CD14-positive monocyte (primary cell): ENCODE results near the gene UEVLD. TPM values are rescaled to one million over a fixed set of nuclear protein-coding genes. Genes with fewer than 3 reads are reported as not detected.

Source experiments
- DNase-seq, 3 donors: peaks; one replicate each; pipeline ENCODE4 v3.0.0-alpha.2; 2011 to 2022
- H2AFZ ChIP-seq: 2 replicates; pipeline ENCODE4 v1.6.0; 2012; ENCODE audit warnings: mild to moderate bottlenecking, low read depth, low read length, inconsistent platforms; ENCODE audit not compliant: insufficient read depth, poor library complexity, severe bottlenecking
- H3K27ac ChIP-seq, 2 donors: 1 replicate in 1 of 2; 2 replicates in 1 of 2; pipeline ENCODE4 v1.5.1; 2012 to 2013; ENCODE audit warnings: low read length in 2 of 2, control low read depth in 1 of 2, inconsistent platforms in 1 of 2, low read depth in 1 of 2, mild to moderate bottlenecking in 1 of 2
- H3K27me3 ChIP-seq, 2 donors: one replicate each; pipeline versions ENCODE4 v1.6.0 to v1.6.1; 2011 to 2013; ENCODE audit warnings: low read length in 2 of 2; ENCODE audit not compliant: control insufficient read depth in 2 of 2, insufficient read depth in 2 of 2
- H3K36me3 ChIP-seq, 2 donors: replicated peaks in 1 of 2; 1 replicate in 1 of 2; 2 replicates in 1 of 2; pipeline versions ENCODE4 v1.5.1 to v1.6.1; 2012 to 2013; ENCODE audit warnings: low read length in 2 of 2, control low read depth in 1 of 2, inconsistent platforms in 1 of 2, mild to moderate bottlenecking in 1 of 2; ENCODE audit not compliant: insufficient read depth in 2 of 2, control insufficient read depth in 1 of 2
- H3K4me1 ChIP-seq, 2 donors: 1 replicate in 1 of 2; 2 replicates in 1 of 2; pipeline versions ENCODE4 v1.5.1 to v1.6.1; 2012 to 2013; ENCODE audit warnings: low read length in 2 of 2, control low read depth in 1 of 2, inconsistent platforms in 1 of 2, mild to moderate bottlenecking in 1 of 2, moderate library complexity in 1 of 2; ENCODE audit not compliant: insufficient read depth in 2 of 2, control insufficient read depth in 1 of 2
- H3K4me2 ChIP-seq: replicated peaks from 2 replicates; pipeline ENCODE3; 2012; ENCODE audit warnings: low read length, moderate library complexity, mild to moderate bottlenecking; ENCODE audit not compliant: poor library complexity, severe bottlenecking; ENCODE audit errors: extremely low read depth
- H3K4me3 ChIP-seq, 3 experiments: fragments of 200-600 bp in 1 of 3; sonication (generic) in 1 of 3; replicated peaks in 1 of 3; 1 replicate in 2 of 3; 2 replicates in 1 of 3; pipeline ENCODE4 v1.5.1; 2011 to 2013; ENCODE audit warnings: low read length in 3 of 3, mild to moderate bottlenecking in 3 of 3, control low read depth in 2 of 3, low read depth in 2 of 3, inconsistent platforms in 1 of 3, moderate library complexity in 1 of 3
- H3K79me2 ChIP-seq: 2 replicates; pipeline ENCODE4 v1.6.0; 2012; ENCODE audit warnings: mild to moderate bottlenecking, control low read depth, inconsistent platforms, low read length, moderate library complexity; ENCODE audit not compliant: insufficient read depth
- H3K9ac ChIP-seq: 2 replicates; pipeline ENCODE4 v1.6.0; 2017; ENCODE audit warnings: low read length, mild to moderate bottlenecking; ENCODE audit not compliant: insufficient read depth, poor library complexity, severe bottlenecking
- H3K9me3 ChIP-seq, 2 donors: replicated peaks in 1 of 2; 1 replicate in 1 of 2; 2 replicates in 1 of 2; pipeline versions ENCODE4 v1.5.1 to v1.6.1; 2012 to 2013; ENCODE audit warnings: low read length in 2 of 2, control low read depth in 1 of 2; ENCODE audit not compliant: control insufficient read depth in 1 of 2, insufficient read depth in 1 of 2
- H4K20me1 ChIP-seq: 2 replicates; pipeline ENCODE4 v1.6.0; 2012; ENCODE audit warnings: mild to moderate bottlenecking, low read length, control low read depth, moderate library complexity; ENCODE audit not compliant: insufficient read depth
- H3K27ac Mint-ChIP-seq, 7 donors: one replicate each; pipeline ENCODE4 v1.8.0; 2020; ENCODE audit warnings: mild to moderate bottlenecking in 7 of 7, mixed read lengths in 7 of 7, moderate library complexity in 6 of 7, inconsistent platforms in 2 of 7
- H3K27me3 Mint-ChIP-seq, 3 donors: one replicate each; pipeline ENCODE4 v1.8.0; 2021 to 2022; ENCODE audit warnings: low read depth in 3 of 3, mild to moderate bottlenecking in 3 of 3, mixed read lengths in 3 of 3, moderate library complexity in 3 of 3, inconsistent platforms in 1 of 3
- H3K36me3 Mint-ChIP-seq, 2 donors: one replicate each; pipeline ENCODE4 v1.8.0; 2020; ENCODE audit warnings: mixed read lengths in 2 of 2, inconsistent platforms in 1 of 2, mild to moderate bottlenecking in 1 of 2
- H3K4me1 Mint-ChIP-seq: one replicate; pipeline ENCODE4 v1.8.0; 2020; ENCODE audit warnings: mild to moderate bottlenecking, mixed read lengths
- H3K4me3 Mint-ChIP-seq, 2 donors: one replicate each; pipeline ENCODE4 v1.8.0; 2020; ENCODE audit warnings: mild to moderate bottlenecking in 2 of 2, mixed read lengths in 2 of 2, moderate library complexity in 1 of 2
- H3K9me3 Mint-ChIP-seq, 7 donors: one replicate each; pipeline ENCODE4 v1.8.0; 2020 to 2022; ENCODE audit warnings: mixed read lengths in 7 of 7, mild to moderate bottlenecking in 6 of 7, moderate library complexity in 6 of 7, inconsistent platforms in 2 of 7
- CTCF ChIP-seq: fragments of 200-600 bp; IDR thresholded peaks from one replicate; pipeline ENCODE4 v1.8.0; 2022; ENCODE audit warnings: antibody characterized with exemption, mild to moderate bottlenecking
- WGBS: methylation state at CpG from one replicate; pipeline ENCODE4 v1.1.5; 2013; ENCODE audit warnings: missing lambda C conversion rate; ENCODE audit not compliant: insufficient coverage; 5-methylcytosine and 5-hydroxymethylcytosine counted together
- intact Hi-C, 2 donors: fragments of 100-400 bp; cut with micrococcal nuclease; formaldehyde crosslinking; loops; one replicate each; pipeline versions ENCODE4 v1.15.0 to v1.15.1; 2023
- polyA plus RNA-seq, 3 donors: library from polyadenylated mRNA; depleted of rRNA in 1 of 3; unstranded in 2 of 3; stranded (reverse) in 1 of 3; fragments of 300-500 nt in 2 of 3; fragments of >200 nt in 1 of 3; fragmentation: Illumina TruSeq in 2 of 3; gene quantifications; 1 replicate in 2 of 3; 2 replicates in 1 of 3; pipeline ENCODE4 v1.2.3, GENCODE V29; 2012 to 2021

Gene UEVLD
- polyA plus RNA-seq, 3 donors, result 8.0 to 15.5 (median 11.7) TPM

- no peak for DNase-seq
- Histone ChIP-seq H3K4me1 (peaks cover 14 to 19% of the 10 kb centered on the region in 2 donors), H3K36me3 (peaks cover 8 to 26% of the 10 kb centered on the region in 2 donors), H3K9ac (no peak overlapping the region), H2AFZ (no peak overlapping the region), H3K4me2 (no peak overlapping the region), H3K27me3 (no peaks in the 10 kb centered on the region), H3K4me3 (no peak overlapping the region), H3K9me3 (no peaks in the 10 kb centered on the region), H4K20me1 (peaks cover 38% of the 10 kb centered on the region), H3K27ac (no peak overlapping the region), H3K79me2 (peaks cover 64% of the 10 kb centered on the region)
- H3K4me1 Mint-ChIP-seq, result peaks cover 19% of the 10 kb centered on the region
- 100% methylated on average over 1 of the region's 3 CpGs for WGBS
- H3K4me3 Mint-ChIP-seq, result no peak overlapping the region
- peaks cover 0 to 4% (median 0%) of the 10 kb centered on the region in 7 donors for H3K9me3 Mint-ChIP-seq
- intact Hi-C loops, result loop anchor here (5.0 to 10.0 kb wide), 4 partner anchors 128 to 201 kb away; partner anchors contain the start of genes LDHA (in 2 of the 2), GTF2H1 (in 1 of the 2), HPS5 (in 1 of the 2) and TMEM86A (in 1 of the 2)
- H3K27ac Mint-ChIP-seq, result peak overlapping the region in 3 of 7 donors; percentile 37 to 66 (median 38)
- H3K27me3 Mint-ChIP-seq, result no peaks in the 10 kb centered on the region
- no peak for TF ChIP-seq CTCF
- peaks cover 23 to 34% of the 10 kb centered on the region in 2 donors for H3K36me3 Mint-ChIP-seq
Measured at GRCh38 chr11:18523084-18523483, 65.5 kb downstream of the UEVLD start.

GRCh38 chr11:18522388-18522787, 66.1 kb downstream of the UEVLD start:
- 85% methylated on average over 4 of the region's 4 CpGs for WGBS
- intact Hi-C loops, result loop anchor here (5.0 to 10.0 kb wide), 4 partner anchors 128 to 200 kb away; partner anchors contain the start of genes LDHA (in 2 of the 2), GTF2H1 (in 1 of the 2), HPS5 (in 1 of the 2) and TMEM86A (in 1 of the 2)
- H3K4me1 Mint-ChIP-seq, result peaks cover 13% of the 10 kb centered on the region

More at GRCh38 chr11:18522388-18522787, 66.1 kb downstream of the UEVLD start:
- Mint-ChIP-seq H3K9me3 (peaks cover 0 to 4% (median 0%) of the 10 kb centered on the region in 7 donors), H3K4me3 (no peak overlapping the region), H3K36me3 (peaks cover 25 to 38% of the 10 kb centered on the region in 2 donors), H3K27ac (peak overlapping the region in 2 of 7 donors; percentile 8 to 66), H3K27me3 (no peaks in the 10 kb centered on the region)
- Histone ChIP-seq H3K36me3 (peaks cover 8 to 33% of the 10 kb centered on the region in 2 donors), H3K27ac (no peak overlapping the region), H3K27me3 (no peaks in the 10 kb centered on the region), H3K4me1 (peaks cover 9 to 13% of the 10 kb centered on the region in 2 donors), H3K9me3 (no peaks in the 10 kb centered on the region), H3K4me2 (no peak overlapping the region), H4K20me1 (peaks cover 41% of the 10 kb centered on the region), H3K79me2 (peaks cover 68% of the 10 kb centered on the region), H2AFZ (no peak overlapping the region), H3K4me3 (no peak overlapping the region), H3K9ac (no peak overlapping the region)
- DNase-seq, result no peak
- TF ChIP-seq CTCF, result no peak
